Calu3 (cell line): ENCODE data around the gene PILRA. TPM values are rescaled to one million over a fixed set of nuclear protein-coding genes. Genes with fewer than 3 reads are reported as not detected.

ENCODE experiments used
- BruUV-seq: library from RNA; stranded (reverse); fragments of 400-500 nt; replicated peaks from 2 replicates; lab custom pipeline; 2021; lab: Mats Ljungman, UMichigan
- CTCF ChIA-PET: fragments of 300-600 bp; sonication (Branson Sonifier 250); formaldehyde crosslinking; loops from one replicate; lab custom pipeline; 2022; ENCODE audit warnings: antibody characterized with exemption; lab: Charles Lee
- DNase-seq: peaks from one replicate; pipeline ENCODE4 v3.0.0; 2022
- H3K27ac Mint-ChIP-seq: one replicate; pipeline ENCODE4 v1.8.0; 2022; ENCODE audit warnings: mixed read lengths; ENCODE audit not compliant: unreplicated experiment
- H3K27me3 Mint-ChIP-seq: one replicate; pipeline ENCODE4 v1.8.0; 2022; ENCODE audit warnings: mixed read lengths; ENCODE audit not compliant: unreplicated experiment
- H3K36me3 Mint-ChIP-seq: one replicate; pipeline ENCODE4 v1.8.0; 2022; ENCODE audit warnings: mild to moderate bottlenecking, moderate library complexity, mixed read lengths; ENCODE audit not compliant: insufficient read depth, unreplicated experiment
- H3K4me1 Mint-ChIP-seq: one replicate; pipeline ENCODE4 v1.8.0; 2022; ENCODE audit warnings: mild to moderate bottlenecking, low read depth, mixed read lengths; ENCODE audit not compliant: unreplicated experiment
- H3K4me3 Mint-ChIP-seq: one replicate; pipeline ENCODE4 v1.8.0; 2022; ENCODE audit warnings: mild to moderate bottlenecking, low read depth, moderate library complexity, mixed read lengths; ENCODE audit not compliant: unreplicated experiment
- H3K9me3 Mint-ChIP-seq: one replicate; pipeline ENCODE4 v1.8.0; 2022; ENCODE audit warnings: low read depth, mixed read lengths; ENCODE audit not compliant: unreplicated experiment
- intact Hi-C: fragments of 100-400 bp; cut with micrococcal nuclease; formaldehyde crosslinking; loops from one replicate; pipeline ENCODE4 v1.10.0; 2022; ENCODE audit not compliant: unreplicated experiment
- total RNA-seq: library from RNA; stranded (reverse); gene quantifications from 2 replicates; pipeline ENCODE4 v1.2.3, GENCODE V29; 2022
- TF ChIP-seq, protein P1 (sequence below): fragments of 200-600 bp; IDR thresholded peaks from one replicate; pipeline ENCODE4 v1.8.0; 2022; ENCODE audit warnings: antibody characterized with exemption; ENCODE audit not compliant: unreplicated experiment

Gene PILRA
- total RNA-seq, 1 experiment from 2014 or later = 3.1 TPM

DNA sequence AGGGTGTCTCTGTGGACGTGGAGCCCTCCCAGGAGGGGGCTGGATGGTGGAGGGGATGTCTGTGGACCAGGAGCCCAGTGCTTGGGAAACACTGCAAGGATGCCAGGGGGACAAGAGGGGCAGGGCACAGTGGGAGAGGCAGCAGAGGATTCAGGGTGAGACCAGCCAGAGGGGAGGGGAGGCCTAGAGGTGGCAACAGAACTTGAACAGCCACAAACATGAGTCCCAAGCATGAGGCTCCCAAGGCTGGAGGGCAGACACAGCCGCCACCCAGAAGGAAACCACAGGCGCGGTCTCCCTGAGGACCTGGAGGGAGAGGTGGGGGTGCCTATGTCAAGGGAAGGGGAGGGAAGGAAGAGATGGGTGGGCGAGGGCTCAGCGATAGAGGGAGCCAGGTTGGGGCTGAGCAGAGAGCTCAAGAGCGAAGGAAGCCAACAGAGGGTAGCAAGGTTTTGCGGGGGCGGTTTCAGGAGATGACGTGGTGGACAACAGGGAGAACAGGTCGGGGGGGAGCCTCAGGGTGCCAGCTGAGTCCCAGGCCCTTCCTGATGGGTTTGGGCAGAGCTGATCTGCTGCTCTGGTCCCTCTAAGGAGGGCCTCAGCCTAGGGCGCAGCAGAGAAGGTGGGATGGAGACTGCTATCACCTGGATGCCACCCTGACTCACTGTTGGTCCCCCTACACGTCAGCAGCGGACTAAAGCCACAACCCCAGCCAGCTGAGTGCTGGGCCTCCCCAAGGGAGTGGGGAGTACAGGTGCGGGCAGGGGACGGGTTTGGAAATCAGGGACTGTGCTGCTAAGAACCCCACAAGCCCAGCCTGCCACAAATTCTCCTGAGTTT, 6.7 kb upstream of the PILRA start:
- intact Hi-C loops = no loop called here
- Mint-ChIP-seq H3K4me1 (no peaks in the 10 kb centered on the region), H3K36me3 (peaks cover 51% of the 10 kb centered on the region), H3K27ac (peak overlapping the region; percentile 82), H3K9me3 (no peaks in the 10 kb centered on the region), H3K27me3 (no peaks in the 10 kb centered on the region), H3K4me3 (no peak overlapping the region)
- TF ChIP-seq, protein P1, sequence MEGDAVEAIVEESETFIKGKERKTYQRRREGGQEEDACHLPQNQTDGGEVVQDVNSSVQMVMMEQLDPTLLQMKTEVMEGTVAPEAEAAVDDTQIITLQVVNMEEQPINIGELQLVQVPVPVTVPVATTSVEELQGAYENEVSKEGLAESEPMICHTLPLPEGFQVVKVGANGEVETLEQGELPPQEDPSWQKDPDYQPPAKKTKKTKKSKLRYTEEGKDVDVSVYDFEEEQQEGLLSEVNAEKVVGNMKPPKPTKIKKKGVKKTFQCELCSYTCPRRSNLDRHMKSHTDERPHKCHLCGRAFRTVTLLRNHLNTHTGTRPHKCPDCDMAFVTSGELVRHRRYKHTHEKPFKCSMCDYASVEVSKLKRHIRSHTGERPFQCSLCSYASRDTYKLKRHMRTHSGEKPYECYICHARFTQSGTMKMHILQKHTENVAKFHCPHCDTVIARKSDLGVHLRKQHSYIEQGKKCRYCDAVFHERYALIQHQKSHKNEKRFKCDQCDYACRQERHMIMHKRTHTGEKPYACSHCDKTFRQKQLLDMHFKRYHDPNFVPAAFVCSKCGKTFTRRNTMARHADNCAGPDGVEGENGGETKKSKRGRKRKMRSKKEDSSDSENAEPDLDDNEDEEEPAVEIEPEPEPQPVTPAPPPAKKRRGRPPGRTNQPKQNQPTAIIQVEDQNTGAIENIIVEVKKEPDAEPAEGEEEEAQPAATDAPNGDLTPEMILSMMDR = no peak
- DNase-seq = no peak
- CTCF ChIA-PET = interaction anchor here (0.6 kb wide), 1 partner anchor 10 kb away, joined by 3 read pairs; no protein-coding TSS in a partner anchor
- no TSS peak for BruUV-seq

DNA sequence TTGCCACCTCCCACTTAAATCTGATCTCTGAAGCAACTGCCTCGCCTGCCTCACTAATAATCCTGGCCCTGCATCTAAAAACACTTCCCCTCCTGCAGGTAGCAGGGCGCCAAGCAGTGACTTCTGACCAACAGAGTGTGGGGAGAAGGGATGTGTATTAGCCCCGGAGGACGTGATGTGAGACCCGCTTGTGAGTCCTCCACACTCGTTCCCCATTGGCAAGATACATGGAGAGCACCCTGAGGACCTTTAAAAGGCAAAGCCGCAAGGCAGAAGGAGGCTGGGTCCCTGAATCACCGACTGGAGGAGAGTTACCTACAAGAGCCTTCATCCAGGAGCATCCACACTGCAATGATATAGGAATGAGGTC, 6.1 kb upstream of the PILRA start:
- Mint-ChIP-seq H3K36me3 (peaks cover 48% of the 10 kb centered on the region), H3K27ac (peak overlapping the region; percentile 82), H3K27me3 (no peaks in the 10 kb centered on the region), H3K9me3 (no peaks in the 10 kb centered on the region), H3K4me3 (no peak overlapping the region), H3K4me1 (no peaks in the 10 kb centered on the region)
- CTCF ChIA-PET = no interaction called here
- no TSS peak for BruUV-seq
- TF ChIP-seq, protein P1 = no peak
- no peak for DNase-seq
- intact Hi-C loops = no loop called here

DNA sequence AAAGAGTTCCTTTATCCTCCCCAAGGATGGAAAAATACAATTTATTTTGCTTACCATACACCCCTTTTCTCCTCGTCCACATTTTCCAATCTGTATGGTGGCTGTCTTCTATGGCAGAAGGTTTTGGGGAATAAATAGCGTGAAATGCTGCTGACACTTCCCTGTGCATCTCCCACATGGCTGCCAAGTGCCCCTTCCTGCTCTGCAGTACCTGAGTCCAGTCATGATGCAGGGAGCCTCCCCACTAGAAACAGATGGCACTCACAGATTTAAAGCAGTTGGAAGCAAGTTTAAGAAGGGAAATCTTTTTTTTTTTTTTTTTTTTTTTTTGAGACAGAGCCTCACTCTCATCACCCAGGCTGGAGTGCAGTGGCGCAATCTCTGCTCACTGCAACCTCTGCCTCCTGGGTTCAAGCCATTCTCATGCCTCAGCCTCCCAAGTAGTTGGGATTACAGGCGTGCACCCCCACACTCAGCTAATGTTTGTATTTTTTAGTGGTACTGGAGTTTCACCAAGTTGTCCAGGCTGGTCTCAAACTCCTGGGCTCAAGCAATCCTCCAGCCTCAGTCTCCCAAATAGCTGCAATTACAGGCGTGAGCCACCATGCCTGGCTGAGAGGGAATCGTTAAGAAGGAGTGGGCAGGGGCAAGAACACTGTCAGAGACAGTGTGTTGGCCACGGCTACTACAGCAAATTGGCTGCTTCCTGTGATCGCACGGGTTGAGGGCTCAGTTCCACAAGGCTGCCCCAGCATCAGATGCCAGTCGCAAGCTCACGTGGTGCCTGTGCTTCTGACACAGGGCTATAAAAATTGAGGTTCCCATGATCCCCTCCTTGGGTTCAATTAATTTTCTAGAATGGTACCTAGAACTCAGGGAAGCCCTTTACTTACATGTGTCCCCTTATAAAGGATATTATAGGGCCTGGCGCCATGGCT, 5.3 kb upstream of the PILRA start:
- intact Hi-C loops = no loop called here
- no TSS peak for BruUV-seq
- TF ChIP-seq, protein P1 = no peak
- no peaks in the 10 kb centered on the region for H3K27me3 Mint-ChIP-seq
- H3K9me3 Mint-ChIP-seq = no peaks in the 10 kb centered on the region
- no peak overlapping the region for H3K27ac Mint-ChIP-seq
- DNase-seq = no peak
- peaks cover 46% of the 10 kb centered on the region for H3K36me3 Mint-ChIP-seq
- H3K4me3 Mint-ChIP-seq = no peak overlapping the region
- CTCF ChIA-PET = interaction anchor here (0.6 kb wide), 1 partner anchor 198 kb away, joined by 3 read pairs; no protein-coding TSS in a partner anchor
- no peaks in the 10 kb centered on the region for H3K4me1 Mint-ChIP-seq

DNA sequence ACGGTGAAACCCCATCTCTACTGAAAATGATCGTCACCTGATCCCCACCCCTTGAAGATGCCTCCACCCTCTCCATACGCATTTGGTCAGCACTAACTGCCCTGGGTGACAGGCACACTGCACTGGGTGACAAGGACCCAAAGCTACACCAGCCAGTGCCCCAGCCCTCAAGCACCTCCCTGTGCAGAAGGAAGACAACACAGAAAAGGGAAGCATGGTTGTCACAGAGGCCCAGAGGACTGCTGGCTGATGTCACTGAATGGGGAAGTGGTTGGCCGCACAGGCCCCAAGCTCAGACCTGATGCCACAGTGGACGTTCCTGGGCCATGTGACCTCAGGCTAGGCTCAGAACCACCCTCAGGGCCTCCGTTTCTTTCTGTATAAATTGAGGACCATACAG, 4.2 kb upstream of the PILRA start:
- BruUV-seq = no TSS peak

More for the DNA sequence above, 4.2 kb upstream of the PILRA start:
- intact Hi-C loops = no loop called here
- Mint-ChIP-seq H3K27ac (no peak overlapping the region), H3K4me3 (no peak overlapping the region), H3K27me3 (no peaks in the 10 kb centered on the region), H3K4me1 (no peaks in the 10 kb centered on the region), H3K36me3 (peaks cover 35% of the 10 kb centered on the region), H3K9me3 (no peaks in the 10 kb centered on the region)
- CTCF ChIA-PET = no interaction called here
- no peak for DNase-seq
- TF ChIP-seq, protein P1 = no peak
